B cell (primary cell): ENCODE measurements around the gene MTFMT. TPM values are rescaled to one million over a fixed set of nuclear protein-coding genes. Genes with fewer than 3 reads are reported as not detected.

Source experiments
- ATAC-seq: fragments of 200-7000 bp; cut with Tn5 transposase; one replicate; pipeline ENCODE4 v1.10.0; 2021; ENCODE audit warnings: low read depth, mild to moderate bottlenecking, moderate number of reproducible peaks, moderate library complexity
- CTCF ChIA-PET: fragments of 350-600 bp; sonication (Branson Sonifier 250); formaldehyde crosslinking; loops from one replicate; lab custom pipeline; 2021; ENCODE audit warnings: antibody characterized with exemption, inconsistent platforms; lab: Charles Lee
- POLR2A ChIA-PET: fragments of 350-600 bp; sonication (Branson Sonifier 250); formaldehyde crosslinking; loops from one replicate; lab custom pipeline; 2021; ENCODE audit warnings: antibody characterized with exemption; lab: Charles Lee
- DNase-seq: peaks from one replicate; pipeline ENCODE4 v3.0.0; 2013
- H2AFZ ChIP-seq: 2 replicates; pipeline ENCODE4 v1.6.1; 2012; ENCODE audit warnings: mild to moderate bottlenecking, low read depth, low read length; ENCODE audit not compliant: insufficient read depth, poor library complexity, severe bottlenecking
- H3K27ac ChIP-seq, 2 donors: 1 replicate in 1 of 2; 2 replicates in 1 of 2; pipeline ENCODE4 v1.5.1; 2012 to 2013; ENCODE audit warnings: low read length in 2 of 2, mild to moderate bottlenecking in 2 of 2, moderate library complexity in 1 of 2
- H3K27me3 ChIP-seq, 4 experiments: fragments of 200-600 bp in 1 of 4; sonication (generic) in 1 of 4; replicated peaks in 1 of 4; 1 replicate in 2 of 4; 2 replicates in 2 of 4; pipeline versions ENCODE4 v1.6.1 to v1.7.0; 2013 to 2016; ENCODE audit warnings: low read length in 3 of 4, mild to moderate bottlenecking in 2 of 4, mixed read lengths in 1 of 4, moderate library complexity in 1 of 4; ENCODE audit not compliant: insufficient read depth in 4 of 4, control insufficient read depth in 3 of 4; ENCODE audit errors: control extremely low read depth in 1 of 4
- H3K36me3 ChIP-seq, 2 experiments: replicated peaks in 1 of 2; 1 replicate in 1 of 2; 2 replicates in 1 of 2; pipeline versions ENCODE4 v1.6.1 to v1.7.1; 2013; ENCODE audit warnings: low read length in 1 of 2; ENCODE audit not compliant: insufficient read depth in 2 of 2, control insufficient read depth in 1 of 2; ENCODE audit errors: control extremely low read depth in 1 of 2, extremely low read depth in 1 of 2
- H3K4me1 ChIP-seq, 2 donors: fragments of 200-600 bp in 1 of 2; sonication (generic) in 1 of 2; 1 replicate in 1 of 2; 2 replicates in 1 of 2; pipeline versions ENCODE4 v1.5.1 to v1.6.1; 2013 to 2017; ENCODE audit warnings: low read length in 2 of 2; ENCODE audit not compliant: control insufficient read depth in 2 of 2, insufficient read depth in 2 of 2
- H3K4me2 ChIP-seq: replicated peaks from 2 replicates; pipeline ENCODE3; 2012; ENCODE audit warnings: mild to moderate bottlenecking, low read depth, low read length; ENCODE audit not compliant: poor library complexity, severe bottlenecking
- H3K4me3 ChIP-seq, 5 experiments: fragments of 200-600 bp in 1 of 5; sonication (generic) in 1 of 5; 1 replicate in 3 of 5; 2 replicates in 2 of 5; pipeline versions ENCODE4 v1.5.1 to v1.7.0; 2011 to 2016; ENCODE audit warnings: low read length in 4 of 5, mild to moderate bottlenecking in 4 of 5, low read depth in 2 of 5, control low read depth in 1 of 5, moderate library complexity in 1 of 5; ENCODE audit not compliant: insufficient read depth in 1 of 5; ENCODE audit errors: control extremely low read depth in 1 of 5, extremely low read depth in 1 of 5
- H3K79me2 ChIP-seq: fragments of 200-600 bp; sonication (generic); one replicate; pipeline ENCODE4 v1.6.0; 2016; ENCODE audit warnings: low read length; ENCODE audit not compliant: control insufficient read depth, insufficient read depth
- H3K9ac ChIP-seq: fragments of 200-600 bp; sonication (generic); 2 replicates; pipeline ENCODE4 v1.6.1; 2017; ENCODE audit warnings: mild to moderate bottlenecking, low read length, moderate library complexity
- H3K9me3 ChIP-seq, 3 donors: one replicate each; pipeline versions ENCODE4 v1.6.1 to v1.7.1; 2013; ENCODE audit warnings: low read length in 2 of 3; ENCODE audit not compliant: control insufficient read depth in 2 of 3, insufficient read depth in 1 of 3; ENCODE audit errors: control extremely low read depth in 1 of 3
- H4K20me1 ChIP-seq: 2 replicates; pipeline ENCODE4 v1.6.0; 2012; ENCODE audit warnings: mild to moderate bottlenecking, low read length; ENCODE audit not compliant: insufficient read depth, control insufficient read depth, poor library complexity, severe bottlenecking
- H3K27ac Mint-ChIP-seq: one replicate; pipeline ENCODE4 v1.8.0; 2021; ENCODE audit warnings: mixed read lengths
- H3K27me3 Mint-ChIP-seq: one replicate; pipeline ENCODE4 v1.8.0; 2021; ENCODE audit warnings: mixed read lengths
- H3K4me1 Mint-ChIP-seq: one replicate; pipeline ENCODE4 v1.8.0; 2021; ENCODE audit warnings: mixed read lengths
- H3K4me3 Mint-ChIP-seq: one replicate; pipeline ENCODE4 v1.8.0; 2021; ENCODE audit warnings: mixed read lengths
- H3K9me3 Mint-ChIP-seq: one replicate; pipeline ENCODE4 v1.8.0; 2022; ENCODE audit warnings: mixed read lengths; ENCODE audit not compliant: insufficient read depth
- CTCF ChIP-seq: fragments of 200-600 bp; IDR thresholded peaks from one replicate; pipeline ENCODE4 v1.8.0; 2022; ENCODE audit warnings: antibody characterized with exemption, mild to moderate bottlenecking
- EZH2 ChIP-seq: IDR thresholded peaks from 2 replicates; pipeline ENCODE4 v1.6.1; 2012; ENCODE audit warnings: borderline replicate concordance, low read depth, mild to moderate bottlenecking, moderate library complexity, low read length; ENCODE audit not compliant: insufficient read depth, poor library complexity, severe bottlenecking
- WGBS: methylation state at CpG from one replicate; pipeline ENCODE4 v1.1.5; 2013; ENCODE audit warnings: missing lambda C conversion rate; ENCODE audit not compliant: insufficient coverage; 5-methylcytosine and 5-hydroxymethylcytosine counted together
- intact Hi-C: fragments of 100-400 bp; cut with micrococcal nuclease; formaldehyde crosslinking; loops from one replicate; pipeline ENCODE4 v1.10.0; 2022
- polyA plus RNA-seq: library from polyadenylated mRNA; depleted of rRNA; stranded (reverse); fragments of >200 nt; gene quantifications from 2 replicates; pipeline ENCODE4 v1.2.3, GENCODE V29; 2012
- total RNA-seq, 2 donors: library from RNA; stranded (reverse); fragments of 120-200 nt in 1 of 2; gene quantifications; 1 replicate in 1 of 2; 2 replicates in 1 of 2; pipeline versions ENCODE4 v1.2.3 to v1.2.4, GENCODE V29; 2013 to 2022

The MTFMT gene
- total and polyA plus RNA-seq, 2 donors (not counting 1 experiment from before 2014, with no cell fraction given): 10.0 to 14.3 TPM

GRCh38 chr15:64989416-64990167 lies 39.8 kb downstream of the MTFMT start, which contains the start of gene SPG21:
TSS of gene SPG21 (minus strand) at chr15:64989914. CDS start at chr15:64983569, 6,345 bp downstream.
- peak within 1 kb of the TSS; percentile 97 for H3K4me3 Mint-ChIP-seq
- Histone ChIP-seq H3K9ac (peak within 1 kb of the TSS; percentile 89), H2AFZ (peak within 1 kb of the TSS; percentile 80), H3K9me3 (no peaks in the 10 kb centered on the region), H3K4me1 (peaks cover 28 to 31% of the 10 kb centered on the region in 2 donors), H3K27ac (peak within 1 kb of the TSS; percentile 83 to 94), H3K79me2 (peaks cover 40% of the 10 kb centered on the region), H4K20me1 (no peaks in the 10 kb centered on the region), H3K27me3 (no peaks in the 10 kb centered on the region), H3K4me2 (peak within 1 kb of the TSS; percentile 96), H3K36me3 (no peaks in the 10 kb centered on the region), H3K4me3 (peak within 1 kb of the TSS; percentile 70 to 97 (median 88))
- intact Hi-C loops: loop anchor here (1.0 to 5.0 kb wide), 7 partner anchors 40 to 286 kb away; partner anchors contain the start of genes MTFMT, PDCD7, PIF1 and PLEKHO2
- peaks cover 48% of the 10 kb centered on the region for H3K4me1 Mint-ChIP-seq
- under 1% methylated on average over 71 of the region's 75 CpGs for WGBS
- no peaks in the 10 kb centered on the region for H3K27me3 Mint-ChIP-seq
- DNase-seq (peak; percentile 99), ATAC-seq (peak; percentile 95)
- CTCF ChIA-PET: interaction anchor here (0.6 to 2.9 kb wide), 8 partner anchors 8 to 1875 kb away, joined by 3 to 10 read pairs (median 3); no protein-coding TSS in a partner anchor
- TF ChIP-seq EZH2: no peak
- no peak for TF ChIP-seq CTCF
- POLR2A ChIA-PET: interaction anchor here (0.7 to 1.8 kb wide), 6 partner anchors 20 to 315 kb away, joined by 3 to 7 read pairs (median 4); partner anchors contain the start of genes PARP16, PLEKHO2 and RNU5B-1
- H3K9me3 Mint-ChIP-seq: no peaks in the 10 kb centered on the region
- peak within 1 kb of the TSS; percentile 96 for H3K27ac Mint-ChIP-seq

DNA sequence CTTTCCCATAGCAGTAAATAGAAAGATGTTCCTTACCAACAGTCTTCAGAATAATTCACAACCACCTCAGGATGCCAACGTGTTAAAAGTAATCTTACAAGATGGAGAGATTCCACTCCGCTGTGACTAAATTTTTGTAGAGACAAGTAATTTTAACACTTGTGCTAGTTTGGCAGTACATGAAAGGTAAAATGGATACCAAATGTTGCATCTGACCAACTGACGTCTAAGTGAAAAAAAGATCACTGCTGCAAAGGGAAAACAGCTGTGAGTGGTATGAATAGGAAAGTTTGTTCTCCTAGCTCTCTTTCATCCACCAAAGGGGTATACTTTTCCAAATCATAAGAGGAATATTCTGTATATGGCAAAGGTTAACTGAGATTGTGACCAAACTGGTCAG lies 42.3 kb downstream of the MTFMT start:
- POLR2A ChIA-PET: no interaction called here
- Mint-ChIP-seq H3K4me1 (peaks cover 52% of the 10 kb centered on the region), H3K4me3 (peak overlapping the region; percentile 62)

More for the DNA sequence above, 42.3 kb downstream of the MTFMT start:
- H3K9me3 ChIP-seq: no peaks in the 10 kb centered on the region
- no CpG with 5 or more reads among the region's 3 CpGs for WGBS
- no peak overlapping the region for H3K27ac ChIP-seq
- intact Hi-C loops: no loop called here
- ATAC-seq (no peak), DNase-seq (no peak)
- Mint-ChIP-seq H3K27me3 (no peaks in the 10 kb centered on the region), H3K27ac (peak overlapping the region; percentile 21), H3K9me3 (no peaks in the 10 kb centered on the region)
- no peaks in the 10 kb centered on the region for H4K20me1 ChIP-seq
- H3K79me2 ChIP-seq: peaks cover 62% of the 10 kb centered on the region
- no peak overlapping the region for H3K4me2 ChIP-seq
- no peak overlapping the region for H3K9ac ChIP-seq
- no peak overlapping the region for H2AFZ ChIP-seq
- H3K27me3 ChIP-seq: no peaks in the 10 kb centered on the region
- CTCF ChIA-PET: interaction anchor here (0.7 to 0.8 kb wide), 2 partner anchors 176 to 289 kb away, joined by 3 read pairs; no protein-coding TSS in a partner anchor
- TF ChIP-seq CTCF: no peak
- no peak for TF ChIP-seq EZH2
- peaks cover 0 to 6% of the 10 kb centered on the region in 2 experiments for H3K36me3 ChIP-seq
- peaks cover 34 to 40% of the 10 kb centered on the region in 2 donors for H3K4me1 ChIP-seq
- H3K4me3 ChIP-seq: no peak overlapping the region
